Spleen (tissue), 11 donors: ENCODE measurements around the gene DGKB. TPM values are rescaled to one million over a fixed set of nuclear protein-coding genes. Genes with fewer than 3 reads are reported as not detected.

Experiments
- DNase-seq: peaks from one replicate; pipeline ENCODE4 v3.0.0-alpha.2; 2020
- H3K27ac ChIP-seq, 8 donors: fragments of 200-600 bp; sonication (generic) in 7 of 8; 1 replicate in 4 of 8; 2 replicates in 4 of 8; pipeline versions ENCODE4 v1.5.0 to v1.8.0; 2016 to 2021; ENCODE audit warnings: inconsistent platforms in 4 of 8, mild to moderate bottlenecking in 4 of 8, moderate library complexity in 1 of 8
- H3K27me3 ChIP-seq, 7 donors: fragments of 200-600 bp; sonication (generic) in 6 of 7; replicated peaks in 1 of 7; 1 replicate in 4 of 7; 2 replicates in 3 of 7; pipeline versions ENCODE4 v1.5.0 to v1.8.0; 2016 to 2021; ENCODE audit warnings: inconsistent platforms in 3 of 7, mild to moderate bottlenecking in 1 of 7
- H3K36me3 ChIP-seq, 6 donors: fragments of 200-600 bp; sonication (generic) in 5 of 6; 1 replicate in 4 of 6; 2 replicates in 2 of 6; pipeline versions ENCODE4 v1.5.0 to v1.8.0; 2016 to 2021; ENCODE audit warnings: inconsistent platforms in 2 of 6
- H3K4me1 ChIP-seq, 6 donors: fragments of 200-600 bp; sonication (generic) in 5 of 6; 1 replicate in 3 of 6; 2 replicates in 3 of 6; pipeline versions ENCODE4 v1.5.0 to v1.8.0; 2016 to 2021; ENCODE audit warnings: inconsistent platforms in 3 of 6
- H3K4me3 ChIP-seq, 8 donors: fragments of 200-600 bp; sonication (generic) in 7 of 8; 1 replicate in 4 of 8; 2 replicates in 4 of 8; pipeline versions ENCODE4 v1.5.0 to v1.8.0; 2016 to 2021; ENCODE audit warnings: inconsistent platforms in 4 of 8, mild to moderate bottlenecking in 4 of 8, moderate library complexity in 2 of 8
- H3K9me3 ChIP-seq, 8 donors: fragments of 200-600 bp; sonication (generic) in 7 of 8; 1 replicate in 4 of 8; 2 replicates in 4 of 8; pipeline versions ENCODE4 v1.5.0 to v1.8.0; 2016 to 2021; ENCODE audit warnings: inconsistent platforms in 4 of 8
- CTCF ChIP-seq, 11 experiments: fragments of 200-600 bp in 7 of 11; fragments of 450-650 bp in 4 of 11; sonication (generic) in 4 of 11; IDR thresholded peaks in 8 of 11; conservative IDR thresholded peaks in 3 of 11; 1 replicate in 7 of 11; 2 replicates in 4 of 11; pipeline versions ENCODE4 v1.4.0 to v1.8.0; 2016 to 2021; ENCODE audit warnings: antibody characterized with exemption in 11 of 11, inconsistent platforms in 4 of 11, mild to moderate bottlenecking in 1 of 11
- POLR2A ChIP-seq, 3 donors: fragments of 450-650 bp; IDR thresholded peaks; one replicate each; pipeline ENCODE4 v1.5.1; 2017; ENCODE audit warnings: antibody characterized with exemption in 3 of 3, mild to moderate bottlenecking in 1 of 3
- POLR2AphosphoS5 ChIP-seq, 3 donors: sonication (generic); formaldehyde crosslinking; IDR thresholded peaks; one replicate each; pipeline ENCODE4 v1.5.1; 2017; ENCODE audit warnings: antibody characterized with exemption in 3 of 3
- WGBS, 5 donors: extraction: QIAGEN DNeasy Blood & Tissue Kit in 3 of 5; methylation state at CpG; one replicate each; pipeline versions ENCODE4 v1.1.5 to v1.1.7; 2013 to 2018; 5-methylcytosine and 5-hydroxymethylcytosine counted together
- intact Hi-C: fragments of 100-400 bp; cut with DNase I; formaldehyde crosslinking; loops from one replicate; pipeline ENCODE4 v1.15.0; 2023; ENCODE audit warnings: low total_unique reads
- polyA plus RNA-seq, 3 donors: library from polyadenylated mRNA; stranded (reverse); fragments of 200-250 nt; gene quantifications; one replicate each; pipeline ENCODE4 v1.2.1, GENCODE V29; 2013
- total RNA-seq, 7 donors: library from RNA; depleted of rRNA in 3 of 7; stranded (reverse); fragments of >200 nt in 3 of 7; fragmentation: NEBNext Ultra II Directional in 4 of 7; extraction: Animal tissue kit (Norgen Biotek cat#: 25700) in 4 of 7; gene quantifications; one replicate each; pipeline versions ENCODE4 v1.1.0 to v1.2.1, GENCODE V29; 2016 to 2021
- donor health status: healthy with polysubstance abuse.
- donor health status: DM: no; HTN: no; CAD: no; lungs with moderate emphysema.
- donor health status: DM: no; HTN: no; CAD: no.
- donor health status: Bipolar disorder and iron deficiency.
- donor health status: healthy.
- donor health status: DM: no; HTN: no; CAD: no.
- donor health status: DM: yes; HTN: yes; CAD: no.

DGKB gene
- total and polyA plus RNA-seq, 10 donors = 0.02 to 0.26 (median 0.03) TPM; not detected in 6

GRCh38 chr7:14739168-14739840 is 163.2 kb downstream of the DGKB start:
- WGBS, 5 donors = 72 to 84% (median 81%) methylated on average over 9 of the region's 9 CpGs
- TF ChIP-seq POLR2AphosphoS5 (IDR thresholded peaks at IDR 0.05) (no peak), POLR2A (IDR thresholded peaks at IDR 0.05) (no peak), CTCF (IDR thresholded peaks at IDR 0.05 in 8 of 11, conservative IDR thresholded peaks at IDR 0.05 in 3 of 11) (no peak)
- H3K9me3 ChIP-seq = peaks cover 0 to 55% (median 44%) of the 10 kb centered on the region in 8 donors
- no peaks in the 10 kb centered on the region for H3K36me3 ChIP-seq
- H3K4me1 ChIP-seq = no peaks in the 10 kb centered on the region
- no peak overlapping the region for H3K27ac ChIP-seq
- no peak for DNase-seq
- intact Hi-C loops = no loop called here
- H3K27me3 ChIP-seq = no peaks in the 10 kb centered on the region
- H3K4me3 ChIP-seq = no peak overlapping the region

DNA sequence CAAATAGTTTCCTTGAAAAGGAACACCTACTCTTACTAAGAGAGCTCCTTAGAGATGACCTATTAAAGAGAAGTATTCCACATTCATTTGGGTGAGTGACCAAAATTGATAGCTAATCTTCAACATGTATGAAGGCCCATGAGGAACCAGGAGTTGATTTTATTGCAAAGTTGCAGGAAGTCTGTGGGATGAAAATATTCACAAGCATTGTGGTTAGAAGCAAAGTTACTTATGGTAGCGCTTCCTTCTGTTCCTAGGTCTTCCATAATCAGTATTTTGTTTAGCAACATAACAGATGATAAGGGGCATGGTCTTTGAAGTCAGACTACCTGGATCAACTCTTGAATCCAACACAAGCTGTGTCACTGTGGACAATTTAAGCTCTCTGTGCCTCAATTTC is 164.5 kb downstream of the DGKB start:
- Histone ChIP-seq H3K4me3 (no peak overlapping the region), H3K27me3 (no peaks in the 10 kb centered on the region), H3K9me3 (peaks cover 0 to 43% (median 31%) of the 10 kb centered on the region in 8 donors), H3K36me3 (no peaks in the 10 kb centered on the region), H3K4me1 (no peaks in the 10 kb centered on the region), H3K27ac (no peak overlapping the region)
- TF ChIP-seq CTCF (IDR thresholded peaks at IDR 0.05 in 8 of 11, conservative IDR thresholded peaks at IDR 0.05 in 3 of 11) = no peak
- TF ChIP-seq POLR2A (IDR thresholded peaks at IDR 0.05) = no peak
- 0 to 62% (median 32%) methylated on average over 1 of the region's 1 CpG for WGBS, 5 donors
- intact Hi-C loops = no loop called here
- no peak for DNase-seq

GRCh38 chr7:14734839-14735321 is 167.7 kb downstream of the DGKB start:
- Histone ChIP-seq H3K36me3 (no peaks in the 10 kb centered on the region), H3K27me3 (no peaks in the 10 kb centered on the region), H3K27ac (no peak overlapping the region), H3K4me3 (no peak overlapping the region), H3K9me3 (peaks cover 0 to 12% (median 3%) of the 10 kb centered on the region in 8 donors), H3K4me1 (no peaks in the 10 kb centered on the region)
- DNase-seq = no peak
- TF ChIP-seq POLR2A (IDR thresholded peaks at IDR 0.05) = no peak
- no peak for TF ChIP-seq POLR2AphosphoS5 (IDR thresholded peaks at IDR 0.05)
- no peak for TF ChIP-seq CTCF (IDR thresholded peaks at IDR 0.05 in 8 of 11, conservative IDR thresholded peaks at IDR 0.05 in 3 of 11)
- 42 to 57% (median 54%) methylated on average over 9 of the region's 9 CpGs for WGBS, 5 donors
- intact Hi-C loops = no loop called here

GRCh38 chr7:14720785-14721184 is 181.8 kb downstream of the DGKB start:
- Histone ChIP-seq H3K27me3 (no peaks in the 10 kb centered on the region), H3K27ac (no peak overlapping the region), H3K4me3 (no peak overlapping the region), H3K4me1 (no peaks in the 10 kb centered on the region), H3K9me3 (no peaks in the 10 kb centered on the region), H3K36me3 (no peaks in the 10 kb centered on the region)
- TF ChIP-seq CTCF (IDR thresholded peaks at IDR 0.05 in 8 of 11, conservative IDR thresholded peaks at IDR 0.05 in 3 of 11) (no peak), POLR2AphosphoS5 (IDR thresholded peaks at IDR 0.05) (no peak), POLR2A (IDR thresholded peaks at IDR 0.05) (no peak)
- WGBS, 5 donors = 50 to 82% (median 67%) methylated on average over 3 of the region's 3 CpGs
- intact Hi-C loops = no loop called here
- no peak for DNase-seq
